AG08396 (cell line): Measurements from ENCODE around the gene SULT2A1.
"Not testable (repeated sequence)": the region's sequence is repeated elsewhere in the genome, so short reads cannot be mapped to it uniquely, and the experiment has no call there.

Experiments
- DNase-seq: peaks from one replicate; pipeline ENCODE4 v3.0.0; 2012; ENCODE audit warnings: low spot score, mixed read lengths

Gene SULT2A1

GRCh38 chr19:47860602-47861297, 25.4 kb downstream of the SULT2A1 start:
- no peak for DNase-seq

GRCh38 chr19:47859838-47860237, 26.3 kb downstream of the SULT2A1 start:
- DNase-seq: not testable (repeated sequence)

DNA sequence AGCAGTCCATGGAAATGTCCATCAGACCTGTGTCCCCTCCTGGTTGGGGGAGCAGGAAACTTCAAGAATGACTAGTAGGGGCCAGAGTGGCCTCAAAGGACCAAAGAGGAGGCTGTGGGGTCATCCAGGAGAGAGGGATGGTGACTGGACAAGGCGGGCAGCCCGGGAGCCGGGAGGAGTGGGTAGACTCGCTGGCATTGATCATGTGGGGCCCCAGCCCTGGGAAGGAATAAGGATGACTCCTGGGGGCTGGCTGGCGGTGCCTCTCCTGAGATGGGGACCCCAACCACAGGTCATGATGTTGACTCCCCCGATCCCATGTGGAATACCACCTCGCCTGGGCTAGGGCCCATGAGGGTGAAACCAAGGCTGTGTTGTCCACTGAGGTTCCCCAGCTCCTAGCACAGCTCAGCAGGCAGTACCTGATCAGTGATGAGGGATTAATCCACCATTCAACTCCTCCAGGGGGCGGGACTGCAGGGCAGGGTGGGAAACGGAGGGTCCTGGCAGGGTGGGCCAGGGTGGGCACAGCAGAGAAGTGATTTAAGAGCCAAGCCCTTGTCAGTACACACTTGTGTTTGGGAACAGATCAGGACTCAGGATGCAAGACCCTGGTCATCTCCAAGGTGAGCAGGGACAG, 27.3 kb downstream of the SULT2A1 start, which contains the start of gene TPRX2:
Gene TPRX2 (plus strand): TSS at position 590 of the 640 bp plus-strand sequence. CDS start 12 bp downstream, at position 602.
- not testable (repeated sequence) for DNase-seq

GRCh38 chr19:47858231-47858630, 27.9 kb downstream of the SULT2A1 start:
- not testable (repeated sequence) for DNase-seq

DNA sequence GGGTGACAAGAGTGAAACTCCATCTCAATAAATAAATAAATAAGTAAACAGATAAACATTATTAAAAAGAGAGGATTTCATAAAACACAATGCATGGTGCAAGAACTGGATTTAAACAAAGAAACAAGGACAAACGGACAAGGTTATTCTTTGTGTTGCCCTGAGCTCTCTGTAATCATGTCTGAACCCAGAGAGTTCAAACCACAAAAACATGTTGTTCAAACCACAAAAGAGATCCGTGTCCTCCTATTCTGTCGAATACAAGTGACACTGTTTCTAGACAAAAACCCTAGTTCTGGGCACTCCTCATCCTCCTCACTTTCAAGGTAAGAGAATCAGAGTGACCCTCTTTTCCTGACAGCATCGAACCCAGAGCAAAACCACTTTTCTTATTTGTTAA, 31.7 kb downstream of the SULT2A1 start:
- no peak for DNase-seq

- no peak for DNase-seq
Measured at GRCh38 chr19:47853003-47853402, 33.1 kb downstream of the SULT2A1 start.

DNA sequence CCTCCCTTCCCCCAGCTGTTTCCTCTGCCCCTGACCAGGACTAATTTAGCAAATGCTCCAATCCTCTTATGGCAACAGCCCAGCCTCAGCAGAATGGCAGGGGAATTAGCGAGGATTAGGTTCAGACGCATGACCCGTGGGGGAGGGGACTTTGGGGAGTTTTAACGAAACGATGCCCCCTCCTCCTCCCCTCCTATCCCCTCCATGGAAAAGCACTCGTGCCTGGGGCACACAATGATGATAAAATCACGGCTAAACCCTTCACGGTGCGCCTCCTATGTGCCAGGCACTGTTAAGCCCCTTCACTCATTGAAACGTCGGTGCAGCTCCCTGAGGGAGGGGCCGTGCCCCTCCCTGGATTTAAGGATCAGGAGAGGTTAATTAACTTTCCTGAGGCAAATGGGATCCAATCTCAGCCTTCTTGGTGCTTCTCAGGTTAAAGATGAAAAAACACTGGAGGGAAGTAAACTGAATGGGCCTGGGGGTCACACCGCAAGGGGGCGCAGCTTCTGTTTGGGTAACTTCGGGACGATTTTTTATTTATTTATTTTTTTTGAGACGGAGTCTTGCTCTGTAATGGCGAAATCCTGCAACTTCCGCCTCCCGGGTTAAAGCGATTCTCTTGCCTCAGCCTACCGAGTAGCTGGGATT, 37.2 kb downstream of the SULT2A1 start:
- no peak for DNase-seq

DNA sequence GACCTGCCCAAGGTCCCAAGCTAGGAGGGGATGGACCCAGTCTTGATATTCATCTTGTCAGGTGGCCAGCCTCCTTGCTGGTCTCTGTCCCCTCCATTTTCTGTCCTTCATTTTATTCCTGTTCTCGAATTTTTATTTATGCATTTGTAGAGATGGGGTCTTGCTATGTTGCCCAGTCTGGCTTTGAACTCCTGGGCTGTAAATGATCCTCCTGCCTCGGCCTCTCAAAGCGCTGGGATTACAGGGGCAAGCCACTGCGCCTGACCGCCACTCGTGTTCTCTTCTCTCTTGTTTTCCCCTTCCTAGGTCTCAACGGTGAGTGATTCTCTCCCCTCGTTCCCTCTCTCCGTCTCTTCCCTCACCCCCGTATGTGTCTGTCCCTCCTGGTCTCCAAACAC, 37.7 kb downstream of the SULT2A1 start:
- DNase-seq: no peak

GRCh38 chr19:47842941-47843340, 43.2 kb downstream of the SULT2A1 start:
- DNase-seq: no peak

GRCh38 chr19:47839913-47840312, 46.2 kb downstream of the SULT2A1 start:
- no peak for DNase-seq

DNA sequence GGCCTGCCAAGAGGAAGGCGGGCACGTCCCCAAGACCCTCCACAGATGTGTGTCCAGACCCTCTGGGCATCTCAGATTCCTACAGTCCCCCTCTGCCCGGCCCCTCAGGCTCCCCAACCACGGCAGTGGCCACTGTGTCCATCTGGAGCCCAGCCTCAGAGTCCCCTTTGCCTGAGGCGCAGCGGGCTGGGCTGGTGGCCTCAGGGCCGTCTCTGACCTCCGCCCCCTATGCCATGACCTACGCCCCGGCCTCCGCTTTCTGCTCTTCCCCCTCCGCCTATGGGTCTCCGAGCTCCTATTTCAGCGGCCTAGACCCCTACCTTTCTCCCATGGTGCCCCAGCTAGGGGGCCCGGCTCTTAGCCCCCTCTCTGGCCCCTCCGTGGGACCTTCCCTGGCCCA, 46.7 kb downstream of the SULT2A1 start:
- no peak for DNase-seq

DNA sequence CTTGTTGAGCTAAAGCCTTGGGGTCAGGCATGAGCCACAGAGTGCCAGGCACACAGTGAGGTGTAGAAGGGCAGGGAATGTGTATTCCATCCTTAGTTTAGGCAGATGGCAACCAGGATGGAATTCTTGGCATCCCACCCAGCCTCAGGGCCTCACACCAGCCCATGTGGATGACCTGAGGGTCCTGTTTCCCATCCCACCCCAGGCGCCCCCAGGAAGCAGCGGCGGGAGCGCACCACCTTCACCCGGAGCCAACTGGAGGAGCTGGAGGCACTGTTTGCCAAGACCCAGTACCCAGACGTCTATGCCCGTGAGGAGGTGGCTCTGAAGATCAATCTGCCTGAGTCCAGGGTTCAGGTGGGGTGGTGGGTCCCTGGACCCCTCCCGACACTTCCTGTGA, 50.1 kb downstream of the SULT2A1 start:
- DNase-seq: no peak

DNA sequence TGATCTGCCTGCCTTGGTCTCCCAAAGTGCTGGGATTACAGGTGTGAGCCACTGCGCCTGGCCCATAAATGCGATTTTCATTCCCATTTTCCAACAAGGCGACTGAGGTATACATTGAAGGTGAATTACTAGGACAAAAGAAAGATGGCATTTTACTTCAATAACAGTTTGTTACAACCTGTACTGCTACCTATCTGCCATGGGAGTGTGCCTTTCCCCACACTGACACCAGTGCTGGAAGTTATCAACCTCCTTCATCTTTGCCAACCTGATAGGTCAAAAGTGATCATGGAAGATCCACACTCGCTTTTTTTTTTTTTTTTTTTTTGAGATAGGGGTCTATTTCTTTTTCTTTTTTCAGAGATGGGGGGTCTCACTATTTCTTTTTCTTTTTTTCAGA, 53.4 kb downstream of the SULT2A1 start:
- no peak for DNase-seq

- DNase-seq: no peak
Measured at GRCh38 chr19:47826800-47827199, 59.3 kb downstream of the SULT2A1 start.

- DNase-seq: no peak
Measured at GRCh38 chr19:47824396-47824795, 61.7 kb downstream of the SULT2A1 start.

DNA sequence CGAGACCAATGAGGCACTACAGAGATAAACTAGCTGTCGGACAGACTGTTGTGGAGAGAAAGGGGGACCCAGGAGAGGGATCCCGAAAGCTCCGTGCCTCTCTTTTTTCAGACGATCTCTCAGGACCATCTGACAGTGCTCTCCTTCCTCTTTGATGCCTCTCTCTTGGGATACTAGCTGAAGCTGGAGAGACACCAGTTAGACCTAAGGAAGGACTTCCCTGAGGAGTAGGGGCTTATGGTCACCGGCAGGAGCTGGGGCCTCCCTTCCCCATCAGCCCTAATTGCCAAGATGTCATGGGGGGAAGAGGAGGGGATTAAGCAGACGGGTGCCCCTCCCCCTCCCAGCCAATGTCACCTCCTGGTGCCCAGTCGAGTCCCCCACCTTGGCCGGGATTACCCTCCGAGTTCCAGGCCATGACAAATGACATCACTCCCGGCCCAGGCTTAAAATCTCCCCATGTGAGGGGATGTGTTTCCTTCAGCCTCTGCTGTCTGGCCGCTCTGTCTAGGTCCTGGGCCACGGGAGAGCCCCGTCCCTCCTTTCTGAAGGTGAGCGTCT, 64.6 kb downstream of the SULT2A1 start, which contains the start of gene CRX:
Gene CRX (plus strand): TSS at position 478 of the 561 bp plus-strand sequence. CDS start 12,507 bp downstream, outside the sequence.
- no peak for DNase-seq
